Measurements from ENCODE around the gene FOXG1. TPM values are rescaled to one million over a fixed set of nuclear protein-coding genes. Genes with fewer than 3 reads are reported as not detected.

Gene FOXG1
- total RNA-seq, 1 experiment from 2014 or later = not detected

- TF ChIP-seq SRF (IDR thresholded peaks at IDR 0.05; ENCODE audit: low read depth) (no peak), ZNF274 (IDR thresholded peaks at IDR 0.05; ENCODE audit: low read depth, low read length) (no peak), ZFX (IDR thresholded peaks at IDR 0.05) (no peak), TCF7L2 (IDR thresholded peaks at IDR 0.05; ENCODE audit: borderline replicate concordance, extremely low read depth, insufficient read depth, insufficient read length) (no peak), JUND (IDR thresholded peaks at IDR 0.05) (no peak)
These were observed 637 bp upstream of the FOXG1 start (continued) for GRCh38 chr14:28765831-28766468.

- DNase-seq (ENCODE audit: low read depth, low spot score) (no peak), ATAC-seq (no peak)
- Histone ChIP-seq H3K4me1 (ENCODE audit: control insufficient read depth in 1 of 2, insufficient read depth in 2 of 2, low read length in 2 of 2) (no peaks in the 10 kb centered on the region), H3K9ac (ENCODE audit: low read length) (no peak overlapping the region), H3K27ac (ENCODE audit: low read depth, low read length) (no peak overlapping the region), H3K4me3 (replicated peaks in 1 of 2; ENCODE audit: low read depth in 1 of 2, low read length in 2 of 2) (no peak overlapping the region), H3K36me3 (ENCODE audit: control insufficient read depth in 1 of 2, insufficient read depth in 2 of 2, low read length in 2 of 2) (no peaks in the 10 kb centered on the region), H3K79me2 (ENCODE audit: insufficient read depth, low read length) (no peaks in the 10 kb centered on the region), H4K20me1 (ENCODE audit: insufficient read depth) (no peaks in the 10 kb centered on the region), H2AFZ (ENCODE audit: low read depth, low read length, poor library complexity, severe bottlenecking) (no peak overlapping the region), H3K9me2 (ENCODE audit: insufficient read depth) (no peaks in the 10 kb centered on the region), H3K9me3 (ENCODE audit: control insufficient read depth in 1 of 2, insufficient read depth in 1 of 2, low read depth in 1 of 2, low read length in 2 of 2) (peaks cover 0 to 12% of the 10 kb centered on the region in 2 experiments; a peak in 2 of 4 replicates), H3K4me2 (ENCODE audit: low read length) (no peak overlapping the region), H3K27me3 (ENCODE audit: insufficient read depth, low read length) (no peaks in the 10 kb centered on the region)
- CTCF ChIA-PET = no interaction called here
- POLR2A ChIA-PET = no interaction called here
- RAD21 ChIA-PET (ENCODE audit: low non-redundant PET in 1 of 2, low total read pairs in 2 of 2, uncharacterized antibody in 2 of 2, unreplicated experiment in 2 of 2) = no interaction called here
- no TSS peak for BruUV-seq (replicated peaks)
- intact Hi-C loops (cut with micrococcal nuclease) = no loop called here
- no peak for TF ChIP-seq SIN3A (IDR thresholded peaks at IDR 0.05; ENCODE audit: low read depth)
- TF ChIP-seq CTCF (IDR thresholded peaks at IDR 0.05 in 2 of 3, conservative IDR thresholded peaks at IDR 0.05 in 1 of 3; ENCODE audit: borderline replicate concordance in 1 of 3, insufficient read depth in 1 of 3, low read depth in 2 of 3, low read length in 2 of 3) = no peak
- TF ChIP-seq POLR2A (IDR thresholded peaks at IDR 0.05; ENCODE audit: borderline replicate concordance, extremely low read depth, insufficient read depth, insufficient read length) = no peak
- no peak for TF ChIP-seq JUND (IDR thresholded peaks at IDR 0.05)
- TF ChIP-seq, protein P1, sequence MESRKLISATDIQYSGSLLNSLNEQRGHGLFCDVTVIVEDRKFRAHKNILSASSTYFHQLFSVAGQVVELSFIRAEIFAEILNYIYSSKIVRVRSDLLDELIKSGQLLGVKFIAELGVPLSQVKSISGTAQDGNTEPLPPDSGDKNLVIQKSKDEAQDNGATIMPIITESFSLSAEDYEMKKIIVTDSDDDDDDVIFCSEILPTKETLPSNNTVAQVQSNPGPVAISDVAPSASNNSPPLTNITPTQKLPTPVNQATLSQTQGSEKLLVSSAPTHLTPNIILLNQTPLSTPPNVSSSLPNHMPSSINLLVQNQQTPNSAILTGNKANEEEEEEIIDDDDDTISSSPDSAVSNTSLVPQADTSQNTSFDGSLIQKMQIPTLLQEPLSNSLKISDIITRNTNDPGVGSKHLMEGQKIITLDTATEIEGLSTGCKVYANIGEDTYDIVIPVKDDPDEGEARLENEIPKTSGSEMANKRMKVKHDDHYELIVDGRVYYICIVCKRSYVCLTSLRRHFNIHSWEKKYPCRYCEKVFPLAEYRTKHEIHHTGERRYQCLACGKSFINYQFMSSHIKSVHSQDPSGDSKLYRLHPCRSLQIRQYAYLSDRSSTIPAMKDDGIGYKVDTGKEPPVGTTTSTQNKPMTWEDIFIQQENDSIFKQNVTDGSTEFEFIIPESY (IDR thresholded peaks at IDR 0.05; ENCODE audit: extremely low read depth, insufficient replicate concordance, low read length) = no peak
- TF ChIP-seq ZNF274 (IDR thresholded peaks at IDR 0.05; ENCODE audit: low read depth, low read length) = no peak
- TF ChIP-seq CEBPB (IDR thresholded peaks at IDR 0.05; ENCODE audit: low read depth) = no peak
- TF ChIP-seq MAX (IDR thresholded peaks at IDR 0.05) = no peak
- TF ChIP-seq SRF (IDR thresholded peaks at IDR 0.05; ENCODE audit: low read depth) = no peak
- TF ChIP-seq, protein P2, sequence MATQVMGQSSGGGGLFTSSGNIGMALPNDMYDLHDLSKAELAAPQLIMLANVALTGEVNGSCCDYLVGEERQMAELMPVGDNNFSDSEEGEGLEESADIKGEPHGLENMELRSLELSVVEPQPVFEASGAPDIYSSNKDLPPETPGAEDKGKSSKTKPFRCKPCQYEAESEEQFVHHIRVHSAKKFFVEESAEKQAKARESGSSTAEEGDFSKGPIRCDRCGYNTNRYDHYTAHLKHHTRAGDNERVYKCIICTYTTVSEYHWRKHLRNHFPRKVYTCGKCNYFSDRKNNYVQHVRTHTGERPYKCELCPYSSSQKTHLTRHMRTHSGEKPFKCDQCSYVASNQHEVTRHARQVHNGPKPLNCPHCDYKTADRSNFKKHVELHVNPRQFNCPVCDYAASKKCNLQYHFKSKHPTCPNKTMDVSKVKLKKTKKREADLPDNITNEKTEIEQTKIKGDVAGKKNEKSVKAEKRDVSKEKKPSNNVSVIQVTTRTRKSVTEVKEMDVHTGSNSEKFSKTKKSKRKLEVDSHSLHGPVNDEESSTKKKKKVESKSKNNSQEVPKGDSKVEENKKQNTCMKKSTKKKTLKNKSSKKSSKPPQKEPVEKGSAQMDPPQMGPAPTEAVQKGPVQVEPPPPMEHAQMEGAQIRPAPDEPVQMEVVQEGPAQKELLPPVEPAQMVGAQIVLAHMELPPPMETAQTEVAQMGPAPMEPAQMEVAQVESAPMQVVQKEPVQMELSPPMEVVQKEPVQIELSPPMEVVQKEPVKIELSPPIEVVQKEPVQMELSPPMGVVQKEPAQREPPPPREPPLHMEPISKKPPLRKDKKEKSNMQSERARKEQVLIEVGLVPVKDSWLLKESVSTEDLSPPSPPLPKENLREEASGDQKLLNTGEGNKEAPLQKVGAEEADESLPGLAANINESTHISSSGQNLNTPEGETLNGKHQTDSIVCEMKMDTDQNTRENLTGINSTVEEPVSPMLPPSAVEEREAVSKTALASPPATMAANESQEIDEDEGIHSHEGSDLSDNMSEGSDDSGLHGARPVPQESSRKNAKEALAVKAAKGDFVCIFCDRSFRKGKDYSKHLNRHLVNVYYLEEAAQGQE (IDR thresholded peaks at IDR 0.05; ENCODE audit: low read depth) = no peak
- no peak for TF ChIP-seq RAD21 (IDR thresholded peaks at IDR 0.05; ENCODE audit: low read depth)
- TF ChIP-seq ATF3 (IDR thresholded peaks at IDR 0.05) = no peak
- no peak for TF ChIP-seq ZFX (IDR thresholded peaks at IDR 0.05)
- TF ChIP-seq SP1 (IDR thresholded peaks at IDR 0.05; ENCODE audit: low read depth) = no peak
These were observed 654 bp downstream of the FOXG1 start for GRCh38 chr14:28767030-28767852.

All from HCT116 (cell line).